Activated naive CD4-positive, alpha-beta T cell treated with anti-CD3 and anti-CD28 coated beads, Interleukin-2, amount 50 U/mL, for 72 hours (primary cell): ENCODE data around the gene KANSL1. TPM values are rescaled to one million over a fixed set of nuclear protein-coding genes. Genes with fewer than 3 reads are reported as not detected.
A peak's percentile ranks its signal among the peaks of the same experiment; 100 is the strongest.

Experiments used
- ATAC-seq, 2 donors: fragments of 150-1000 bp; cut with Tn5 transposase; 2 replicates each; pipeline ENCODE4 v1.10.0; 2021; ENCODE audit warnings: mild to moderate bottlenecking in 2 of 2, moderate library complexity in 2 of 2
- DNase-seq, 2 donors: peaks; one replicate each; pipeline ENCODE4 v3.0.0; 2021 to 2022; ENCODE audit warnings: low spot score in 2 of 2
- H3K27ac Mint-ChIP-seq, 2 donors: one replicate each; pipeline ENCODE4 v1.8.0; 2022; ENCODE audit warnings: mild to moderate bottlenecking in 2 of 2, mixed read lengths in 2 of 2
- H3K36me3 Mint-ChIP-seq, 2 donors: one replicate each; pipeline ENCODE4 v1.8.0; 2022; ENCODE audit warnings: mixed read lengths in 2 of 2
- H3K9me3 Mint-ChIP-seq, 2 donors: one replicate each; pipeline ENCODE4 v1.8.0; 2022; ENCODE audit warnings: mixed read lengths in 2 of 2
- total RNA-seq, 2 donors: library from RNA; stranded (reverse); gene quantifications; one replicate each; pipeline ENCODE4 v1.2.3, GENCODE V29; 2022

Gene KANSL1
- total RNA-seq, 2 donors from 2014 or later: 74.7 to 87.3 TPM

- Mint-ChIP-seq H3K9me3 (no peaks in the 10 kb centered on the region), H3K36me3 (peaks cover 0 to 6% of the 10 kb centered on the region in 2 donors), H3K27ac (peak overlapping the region in 1 of 2 donors; percentile 14)
- DNase-seq (no peak), ATAC-seq (no peak)
Measured at GRCh38 chr17:46159686-46160085, 33.5 kb downstream of the KANSL1 start.

GRCh38 chr17:46158323-46159296 lies 34.6 kb downstream of the KANSL1 start:
- H3K9me3 Mint-ChIP-seq: no peaks in the 10 kb centered on the region
- H3K36me3 Mint-ChIP-seq: peaks cover 0 to 6% of the 10 kb centered on the region in 2 donors
- ATAC-seq (no peak), DNase-seq (no peak)
- peak overlapping the region in 1 of 2 donors; percentile 14 for H3K27ac Mint-ChIP-seq

GRCh38 chr17:46157443-46158062 lies 35.7 kb downstream of the KANSL1 start:
- ATAC-seq (no peak), DNase-seq (no peak)
- Mint-ChIP-seq H3K36me3 (peaks cover 0 to 4% of the 10 kb centered on the region in 2 donors), H3K9me3 (no peaks in the 10 kb centered on the region), H3K27ac (peak overlapping the region; percentile 91 to 97)

GRCh38 chr17:46154151-46154816 lies 38.9 kb downstream of the KANSL1 start:
- Mint-ChIP-seq H3K27ac (peak overlapping the region; percentile 38 to 56), H3K36me3 (peaks cover 0 to 6% of the 10 kb centered on the region in 2 donors), H3K9me3 (no peaks in the 10 kb centered on the region)
- DNase-seq (peak in 1 of 2 donors; percentile 68), ATAC-seq (peak; percentile 17 to 30)

GRCh38 chr17:46152423-46152822 lies 40.8 kb downstream of the KANSL1 start:
- ATAC-seq (no peak), DNase-seq (no peak)
- Mint-ChIP-seq H3K27ac (peak overlapping the region in 1 of 2 donors; percentile 54), H3K36me3 (peaks cover 0 to 6% of the 10 kb centered on the region in 2 donors), H3K9me3 (no peaks in the 10 kb centered on the region)

- peaks cover 0 to 6% of the 10 kb centered on the region in 2 donors for H3K36me3 Mint-ChIP-seq
- DNase-seq: no peak
- peak overlapping the region in 1 of 2 donors; percentile 54 for H3K27ac Mint-ChIP-seq
- no peak for ATAC-seq
- H3K9me3 Mint-ChIP-seq: no peaks in the 10 kb centered on the region
Measured at GRCh38 chr17:46151762-46152161, 41.5 kb downstream of the KANSL1 start.

GRCh38 chr17:46150216-46150963 lies 42.8 kb downstream of the KANSL1 start:
- Mint-ChIP-seq H3K9me3 (no peaks in the 10 kb centered on the region), H3K36me3 (peaks cover 0 to 6% of the 10 kb centered on the region in 2 donors), H3K27ac (no peak overlapping the region)
- DNase-seq (no peak), ATAC-seq (no peak)

- H3K9me3 Mint-ChIP-seq: no peaks in the 10 kb centered on the region
- H3K36me3 Mint-ChIP-seq: peaks cover 0 to 6% of the 10 kb centered on the region in 2 donors
- no peak for ATAC-seq
- DNase-seq: no peak
- H3K27ac Mint-ChIP-seq: no peak overlapping the region
Measured at GRCh38 chr17:46148247-46148646, 45.0 kb downstream of the KANSL1 start.

- no peaks in the 10 kb centered on the region for H3K9me3 Mint-ChIP-seq
- H3K36me3 Mint-ChIP-seq: peaks cover 0 to 6% of the 10 kb centered on the region in 2 donors
- DNase-seq: no peak
- peak in 1 of 2 donors; percentile 9 for ATAC-seq
- no peak overlapping the region for H3K27ac Mint-ChIP-seq
Measured at GRCh38 chr17:46147296-46147695, 45.9 kb downstream of the KANSL1 start.

- no peaks in the 10 kb centered on the region for H3K36me3 Mint-ChIP-seq
- DNase-seq (no peak), ATAC-seq (peak; percentile 25 to 28)
- no peaks in the 10 kb centered on the region for H3K9me3 Mint-ChIP-seq
- H3K27ac Mint-ChIP-seq: no peak overlapping the region
Measured at GRCh38 chr17:46144246-46144645, 49.0 kb downstream of the KANSL1 start.

- H3K9me3 Mint-ChIP-seq: no peaks in the 10 kb centered on the region
- no peaks in the 10 kb centered on the region for H3K36me3 Mint-ChIP-seq
- DNase-seq: no peak
- no peak overlapping the region for H3K27ac Mint-ChIP-seq
- peak; percentile 1 to 5 for ATAC-seq
Measured at GRCh38 chr17:46143827-46144236, 49.4 kb downstream of the KANSL1 start.

GRCh38 chr17:46141645-46142044 lies 51.6 kb downstream of the KANSL1 start:
- no peak overlapping the region for H3K27ac Mint-ChIP-seq
- DNase-seq (no peak), ATAC-seq (no peak)
- H3K36me3 Mint-ChIP-seq: no peaks in the 10 kb centered on the region
- H3K9me3 Mint-ChIP-seq: no peaks in the 10 kb centered on the region

GRCh38 chr17:46140645-46141197 lies 52.5 kb downstream of the KANSL1 start:
- ATAC-seq (no peak), DNase-seq (no peak)
- Mint-ChIP-seq H3K9me3 (no peaks in the 10 kb centered on the region), H3K36me3 (no peaks in the 10 kb centered on the region), H3K27ac (no peak overlapping the region)

GRCh38 chr17:46139432-46140210 lies 53.6 kb downstream of the KANSL1 start:
- Mint-ChIP-seq H3K9me3 (no peaks in the 10 kb centered on the region), H3K36me3 (no peaks in the 10 kb centered on the region), H3K27ac (no peak overlapping the region)
- ATAC-seq (no peak), DNase-seq (no peak)

GRCh38 chr17:46138473-46138872 lies 54.8 kb downstream of the KANSL1 start:
- DNase-seq: no peak
- no peak for ATAC-seq
- Mint-ChIP-seq H3K27ac (no peak overlapping the region), H3K36me3 (peaks cover 0 to 6% of the 10 kb centered on the region in 2 donors), H3K9me3 (peaks cover 0 to 4% of the 10 kb centered on the region in 2 donors)
